GM23338 (cell line): Measurements from ENCODE around the gene LTA4H.

Source experiments
- CREB1 ChIP-seq: fragments of 250-450 bp; sonication (Bioruptor Pico); IDR thresholded peaks from 2 replicates; pipeline ENCODE4 v1.5.0; 2020; ENCODE audit warnings: low read depth, mild to moderate bottlenecking, moderate library complexity
- CTCF ChIP-seq, 2 experiments: fragments of 200-600 bp in 1 of 2; sonication (generic) in 1 of 2; conservative IDR thresholded peaks; 2 replicates each; pipeline versions ENCODE4 v1.5.1 to v1.6.1; 2016 to 2017; ENCODE audit warnings: antibody characterized with exemption in 2 of 2, low read depth in 2 of 2, mild to moderate bottlenecking in 2 of 2, moderate library complexity in 1 of 2
- ETS1 ChIP-seq: IDR thresholded peaks from 2 replicates; pipeline ENCODE4 v1.6.1; 2016; ENCODE audit warnings: antibody characterized with exemption
- EZH2 ChIP-seq: fragments of 200-600 bp; sonication (generic); IDR thresholded peaks from one replicate; pipeline ENCODE4 v1.8.0; 2017; ENCODE audit warnings: antibody characterized with exemption, mild to moderate bottlenecking, low read depth; ENCODE audit not compliant: unreplicated experiment
- EZH2phosphoT487 ChIP-seq: fragments of 200-600 bp; sonication (generic); IDR thresholded peaks from one replicate; pipeline ENCODE4 v1.8.1; 2018; ENCODE audit warnings: antibody characterized with exemption; ENCODE audit not compliant: unreplicated experiment
- JUNB ChIP-seq: IDR thresholded peaks from one replicate; pipeline ENCODE4 v1.6.1; 2016; ENCODE audit warnings: antibody characterized with exemption; ENCODE audit not compliant: unreplicated experiment
- NANOG ChIP-seq: IDR thresholded peaks from 2 replicates; pipeline ENCODE4 v1.6.1; 2016; ENCODE audit warnings: antibody characterized with exemption, borderline replicate concordance
- POLR2AphosphoS5 ChIP-seq: IDR thresholded peaks from 2 replicates; pipeline ENCODE4 v1.6.1; 2016; ENCODE audit warnings: antibody characterized with exemption, low read depth
- REST ChIP-seq: IDR thresholded peaks from one replicate; pipeline ENCODE4 v1.6.1; 2018; ENCODE audit warnings: antibody characterized with exemption; ENCODE audit not compliant: unreplicated experiment
- STAT1 ChIP-seq: IDR thresholded peaks from one replicate; pipeline ENCODE4 v1.6.1; 2016; ENCODE audit warnings: antibody characterized with exemption; ENCODE audit not compliant: unreplicated experiment
- ZNF114 ChIP-seq: fragments of 250-450 bp; sonication (Bioruptor Pico); IDR thresholded peaks from 2 replicates; pipeline ENCODE4 v1.5.0; 2020; ENCODE audit warnings: mild to moderate bottlenecking, moderate library complexity
- ZNF331 ChIP-seq: fragments of 250-450 bp; sonication (Bioruptor Pico); IDR thresholded peaks from 2 replicates; pipeline ENCODE4 v1.5.0; 2020; ENCODE audit warnings: low read depth, mild to moderate bottlenecking, moderate library complexity
- TF ChIP-seq, protein P1 (sequence below): fragments of 250-450 bp; sonication (Bioruptor Pico); IDR thresholded peaks from 2 replicates; pipeline ENCODE4 v1.5.0; 2020; ENCODE audit warnings: mild to moderate bottlenecking, moderate library complexity

GRCh38 chr12:95977764-95978305 lies 57.6 kb downstream of the LTA4H start:
- no peak for TF ChIP-seq CTCF (conservative IDR thresholded peaks at IDR 0.05; ENCODE audit: low read depth in 2 of 2)
- TF ChIP-seq EZH2phosphoT487, result no peak
- no peak for TF ChIP-seq REST
- no peak for TF ChIP-seq ZNF331 (CRISPR knock-in tag)
- TF ChIP-seq POLR2AphosphoS5, result no peak
- no peak for TF ChIP-seq EZH2
- no peak for TF ChIP-seq NANOG
- TF ChIP-seq JUNB, result no peak
- TF ChIP-seq CREB1 (CRISPR knock-in tag), result no peak
- no peak for TF ChIP-seq ZNF114
- TF ChIP-seq STAT1, result no peak
- TF ChIP-seq ETS1, result no peak
- TF ChIP-seq, protein P1, sequence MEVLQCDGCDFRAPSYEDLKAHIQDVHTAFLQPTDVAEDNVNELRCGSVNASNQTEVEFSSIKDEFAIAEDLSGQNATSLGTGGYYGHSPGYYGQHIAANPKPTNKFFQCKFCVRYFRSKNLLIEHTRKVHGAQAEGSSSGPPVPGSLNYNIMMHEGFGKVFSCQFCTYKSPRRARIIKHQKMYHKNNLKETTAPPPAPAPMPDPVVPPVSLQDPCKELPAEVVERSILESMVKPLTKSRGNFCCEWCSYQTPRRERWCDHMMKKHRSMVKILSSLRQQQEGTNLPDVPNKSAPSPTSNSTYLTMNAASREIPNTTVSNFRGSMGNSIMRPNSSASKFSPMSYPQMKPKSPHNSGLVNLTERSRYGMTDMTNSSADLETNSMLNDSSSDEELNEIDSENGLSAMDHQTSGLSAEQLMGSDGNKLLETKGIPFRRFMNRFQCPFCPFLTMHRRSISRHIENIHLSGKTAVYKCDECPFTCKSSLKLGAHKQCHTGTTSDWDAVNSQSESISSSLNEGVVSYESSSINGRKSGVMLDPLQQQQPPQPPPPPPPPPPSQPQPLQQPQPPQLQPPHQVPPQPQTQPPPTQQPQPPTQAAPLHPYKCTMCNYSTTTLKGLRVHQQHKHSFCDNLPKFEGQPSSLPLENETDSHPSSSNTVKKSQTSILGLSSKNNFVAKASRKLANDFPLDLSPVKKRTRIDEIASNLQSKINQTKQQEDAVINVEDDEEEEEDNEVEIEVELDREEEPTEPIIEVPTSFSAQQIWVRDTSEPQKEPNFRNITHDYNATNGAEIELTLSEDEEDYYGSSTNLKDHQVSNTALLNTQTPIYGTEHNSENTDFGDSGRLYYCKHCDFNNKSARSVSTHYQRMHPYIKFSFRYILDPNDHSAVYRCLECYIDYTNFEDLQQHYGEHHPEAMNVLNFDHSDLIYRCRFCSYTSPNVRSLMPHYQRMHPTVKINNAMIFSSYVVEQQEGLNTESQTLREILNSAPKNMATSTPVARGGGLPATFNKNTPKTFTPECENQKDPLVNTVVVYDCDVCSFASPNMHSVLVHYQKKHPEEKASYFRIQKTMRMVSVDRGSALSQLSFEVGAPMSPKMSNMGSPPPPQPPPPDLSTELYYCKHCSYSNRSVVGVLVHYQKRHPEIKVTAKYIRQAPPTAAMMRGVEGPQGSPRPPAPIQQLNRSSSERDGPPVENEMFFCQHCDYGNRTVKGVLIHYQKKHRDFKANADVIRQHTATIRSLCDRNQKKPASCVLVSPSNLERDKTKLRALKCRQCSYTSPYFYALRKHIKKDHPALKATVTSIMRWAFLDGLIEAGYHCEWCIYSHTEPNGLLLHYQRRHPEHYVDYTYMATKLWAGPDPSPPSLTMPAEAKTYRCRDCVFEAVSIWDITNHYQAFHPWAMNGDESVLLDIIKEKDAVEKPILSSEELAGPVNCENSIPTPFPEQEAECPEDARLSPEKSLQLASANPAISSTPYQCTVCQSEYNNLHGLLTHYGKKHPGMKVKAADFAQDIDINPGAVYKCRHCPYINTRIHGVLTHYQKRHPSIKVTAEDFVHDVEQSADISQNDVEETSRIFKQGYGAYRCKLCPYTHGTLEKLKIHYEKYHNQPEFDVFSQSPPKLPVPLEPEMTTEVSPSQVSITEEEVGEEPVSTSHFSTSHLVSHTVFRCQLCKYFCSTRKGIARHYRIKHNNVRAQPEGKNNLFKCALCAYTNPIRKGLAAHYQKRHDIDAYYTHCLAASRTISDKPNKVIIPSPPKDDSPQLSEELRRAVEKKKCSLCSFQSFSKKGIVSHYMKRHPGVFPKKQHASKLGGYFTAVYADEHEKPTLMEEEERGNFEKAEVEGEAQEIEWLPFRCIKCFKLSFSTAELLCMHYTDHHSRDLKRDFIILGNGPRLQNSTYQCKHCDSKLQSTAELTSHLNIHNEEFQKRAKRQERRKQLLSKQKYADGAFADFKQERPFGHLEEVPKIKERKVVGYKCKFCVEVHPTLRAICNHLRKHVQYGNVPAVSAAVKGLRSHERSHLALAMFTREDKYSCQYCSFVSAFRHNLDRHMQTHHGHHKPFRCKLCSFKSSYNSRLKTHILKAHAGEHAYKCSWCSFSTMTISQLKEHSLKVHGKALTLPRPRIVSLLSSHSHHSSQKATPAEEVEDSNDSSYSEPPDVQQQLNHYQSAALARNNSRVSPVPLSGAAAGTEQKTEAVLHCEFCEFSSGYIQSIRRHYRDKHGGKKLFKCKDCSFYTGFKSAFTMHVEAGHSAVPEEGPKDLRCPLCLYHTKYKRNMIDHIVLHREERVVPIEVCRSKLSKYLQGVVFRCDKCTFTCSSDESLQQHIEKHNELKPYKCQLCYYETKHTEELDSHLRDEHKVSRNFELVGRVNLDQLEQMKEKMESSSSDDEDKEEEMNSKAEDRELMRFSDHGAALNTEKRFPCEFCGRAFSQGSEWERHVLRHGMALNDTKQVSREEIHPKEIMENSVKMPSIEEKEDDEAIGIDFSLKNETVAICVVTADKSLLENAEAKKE, result no peak
